ENCODE results near the gene SSUH2.

Gene SSUH2

DNA sequence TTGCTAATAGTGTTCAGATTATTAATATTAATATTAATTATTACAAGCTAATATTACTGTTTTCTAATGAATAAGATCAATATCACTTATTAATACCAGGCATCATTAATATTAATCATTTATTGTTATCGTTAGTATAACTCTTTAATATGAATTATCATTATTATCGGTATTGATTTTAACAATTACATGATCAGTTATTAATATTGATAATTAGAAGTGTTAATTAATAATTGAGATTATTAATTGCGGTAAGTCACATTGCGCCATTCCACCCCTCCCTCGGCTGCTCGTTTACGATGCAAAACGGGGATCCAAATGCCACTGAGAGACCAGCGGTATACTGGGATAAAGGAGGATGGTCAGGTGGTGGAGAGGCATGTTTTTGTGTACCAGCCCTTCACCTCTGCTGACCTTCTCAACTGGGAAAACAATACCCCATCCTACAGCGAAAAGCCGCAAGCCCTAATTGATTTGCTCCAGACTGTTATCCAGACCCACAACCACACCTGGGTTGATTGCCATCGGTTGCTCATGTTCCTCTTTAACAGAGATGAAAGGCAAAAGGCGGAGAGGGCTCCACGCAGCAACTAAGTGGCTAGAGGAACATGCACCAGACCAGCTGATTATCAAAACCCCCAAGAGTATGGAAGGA is 28.6 kb upstream of the SSUH2 start:
- no peak overlapping the region for H3K4me3 ChIP-seq
- no peak overlapping the region for H3K27ac ChIP-seq
- no peak for DNase-seq (ENCODE audit: low spot score)
- TF ChIP-seq, protein P1, sequence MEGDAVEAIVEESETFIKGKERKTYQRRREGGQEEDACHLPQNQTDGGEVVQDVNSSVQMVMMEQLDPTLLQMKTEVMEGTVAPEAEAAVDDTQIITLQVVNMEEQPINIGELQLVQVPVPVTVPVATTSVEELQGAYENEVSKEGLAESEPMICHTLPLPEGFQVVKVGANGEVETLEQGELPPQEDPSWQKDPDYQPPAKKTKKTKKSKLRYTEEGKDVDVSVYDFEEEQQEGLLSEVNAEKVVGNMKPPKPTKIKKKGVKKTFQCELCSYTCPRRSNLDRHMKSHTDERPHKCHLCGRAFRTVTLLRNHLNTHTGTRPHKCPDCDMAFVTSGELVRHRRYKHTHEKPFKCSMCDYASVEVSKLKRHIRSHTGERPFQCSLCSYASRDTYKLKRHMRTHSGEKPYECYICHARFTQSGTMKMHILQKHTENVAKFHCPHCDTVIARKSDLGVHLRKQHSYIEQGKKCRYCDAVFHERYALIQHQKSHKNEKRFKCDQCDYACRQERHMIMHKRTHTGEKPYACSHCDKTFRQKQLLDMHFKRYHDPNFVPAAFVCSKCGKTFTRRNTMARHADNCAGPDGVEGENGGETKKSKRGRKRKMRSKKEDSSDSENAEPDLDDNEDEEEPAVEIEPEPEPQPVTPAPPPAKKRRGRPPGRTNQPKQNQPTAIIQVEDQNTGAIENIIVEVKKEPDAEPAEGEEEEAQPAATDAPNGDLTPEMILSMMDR (IDR thresholded peaks at IDR 0.05) = no peak

DNA sequence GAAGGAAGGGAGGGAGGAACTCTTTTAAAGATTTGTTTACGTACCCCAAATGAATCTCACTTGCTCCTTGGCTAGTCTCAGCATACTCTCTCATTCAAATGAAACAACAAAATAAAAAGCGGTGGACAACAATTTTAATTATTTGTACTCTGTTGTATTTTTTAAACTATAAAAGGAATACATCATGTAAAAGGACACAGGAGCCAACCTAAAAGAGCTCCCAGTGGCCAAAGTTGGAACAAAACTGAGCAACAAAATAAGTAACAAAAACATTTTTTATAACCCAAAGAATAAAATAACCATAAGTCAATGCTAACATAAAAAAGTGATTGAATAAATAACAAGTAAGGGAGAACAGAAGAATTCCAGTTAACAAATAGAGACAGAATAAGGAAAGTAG is 24.4 kb upstream of the SSUH2 start:
- Histone ChIP-seq H3K4me3 (no peak overlapping the region), H3K27ac (no peak overlapping the region)
- DNase-seq (ENCODE audit: low spot score) = no peak
- TF ChIP-seq, protein P1 (IDR thresholded peaks at IDR 0.05) = no peak

DNA sequence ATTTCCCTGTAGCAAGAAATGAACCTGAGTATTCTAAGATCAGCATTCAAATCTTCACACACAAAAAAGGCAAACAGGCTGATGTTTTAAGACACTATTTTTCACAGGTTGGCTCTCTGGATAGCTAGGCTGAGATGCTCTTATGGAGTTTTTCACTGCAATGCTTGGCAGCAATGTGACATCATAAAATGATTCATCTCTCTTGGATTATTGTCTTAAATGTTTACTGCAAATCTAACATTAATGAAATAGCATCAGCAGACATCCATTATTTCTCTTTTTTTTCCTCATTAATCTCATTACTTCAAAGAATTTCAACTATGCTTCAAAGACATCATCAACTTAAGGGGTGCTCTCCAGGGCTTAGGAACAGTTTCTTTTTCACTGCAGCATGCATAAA is 23.6 kb upstream of the SSUH2 start:
- Histone ChIP-seq H3K27ac (no peak overlapping the region), H3K4me3 (no peak overlapping the region)
- TF ChIP-seq, protein P1 (IDR thresholded peaks at IDR 0.05) = no peak
- DNase-seq (ENCODE audit: low spot score) = no peak

DNA sequence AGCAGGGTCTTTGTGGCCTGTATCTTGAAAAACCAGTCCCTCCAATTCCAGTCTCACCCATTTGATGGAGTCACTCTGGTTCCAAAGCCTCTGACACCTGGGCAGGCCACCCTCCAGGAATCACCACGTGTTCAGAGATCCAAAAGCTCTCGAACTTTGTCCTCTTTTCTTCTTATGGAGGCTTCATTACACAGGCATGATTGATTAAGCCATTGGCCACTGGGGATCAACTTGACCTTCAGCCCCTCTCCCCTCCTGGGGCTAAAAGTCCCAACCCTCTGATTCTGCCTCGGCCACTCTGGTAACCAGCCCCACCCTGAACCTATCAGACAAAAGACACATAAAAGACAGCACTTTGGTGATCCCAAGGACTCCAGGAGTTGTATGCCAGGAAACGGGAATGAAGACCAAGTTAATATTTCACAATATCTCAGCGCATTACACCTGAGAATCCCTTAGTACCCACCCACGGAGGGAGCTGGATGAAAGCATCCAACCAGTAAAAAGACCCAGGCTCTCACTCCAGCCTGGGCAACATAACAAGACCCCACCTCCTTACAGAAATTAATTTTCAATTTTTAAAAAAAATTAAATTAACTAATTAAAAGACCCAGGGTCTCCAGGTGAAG is 23.0 kb upstream of the SSUH2 start:
- H3K4me3 ChIP-seq = no peak overlapping the region
- no peak overlapping the region for H3K27ac ChIP-seq
- TF ChIP-seq, protein P1 (IDR thresholded peaks at IDR 0.05) = no peak
- DNase-seq (ENCODE audit: low spot score) = no peak

DNA sequence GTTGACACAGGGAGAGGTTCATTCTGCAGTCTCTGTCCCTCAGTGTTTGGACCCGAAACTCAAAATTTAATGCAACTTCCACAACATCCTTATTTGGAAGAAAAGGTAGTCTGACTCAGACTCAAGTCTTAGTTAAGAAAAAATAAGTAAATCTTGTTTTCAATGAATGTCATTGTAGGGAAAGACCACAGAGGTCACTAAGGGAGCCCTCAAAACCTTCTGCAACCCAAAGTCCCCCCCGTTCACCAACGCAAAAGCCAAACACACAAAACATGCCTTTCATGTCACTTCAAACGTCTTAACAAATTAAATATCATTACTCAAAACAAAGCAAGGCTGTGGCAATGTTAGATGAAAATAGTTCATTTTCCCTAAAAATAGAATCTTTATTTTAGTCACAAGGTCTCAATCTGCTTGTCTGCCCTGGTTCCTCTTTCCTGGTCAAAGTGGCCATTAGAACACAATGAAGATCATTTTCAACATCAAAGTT is 20.9 kb upstream of the SSUH2 start:
- no peak for DNase-seq (ENCODE audit: low spot score)
- TF ChIP-seq, protein P1 (IDR thresholded peaks at IDR 0.05) = no peak
- no peak overlapping the region for H3K4me3 ChIP-seq
- H3K27ac ChIP-seq = no peak overlapping the region

DNA sequence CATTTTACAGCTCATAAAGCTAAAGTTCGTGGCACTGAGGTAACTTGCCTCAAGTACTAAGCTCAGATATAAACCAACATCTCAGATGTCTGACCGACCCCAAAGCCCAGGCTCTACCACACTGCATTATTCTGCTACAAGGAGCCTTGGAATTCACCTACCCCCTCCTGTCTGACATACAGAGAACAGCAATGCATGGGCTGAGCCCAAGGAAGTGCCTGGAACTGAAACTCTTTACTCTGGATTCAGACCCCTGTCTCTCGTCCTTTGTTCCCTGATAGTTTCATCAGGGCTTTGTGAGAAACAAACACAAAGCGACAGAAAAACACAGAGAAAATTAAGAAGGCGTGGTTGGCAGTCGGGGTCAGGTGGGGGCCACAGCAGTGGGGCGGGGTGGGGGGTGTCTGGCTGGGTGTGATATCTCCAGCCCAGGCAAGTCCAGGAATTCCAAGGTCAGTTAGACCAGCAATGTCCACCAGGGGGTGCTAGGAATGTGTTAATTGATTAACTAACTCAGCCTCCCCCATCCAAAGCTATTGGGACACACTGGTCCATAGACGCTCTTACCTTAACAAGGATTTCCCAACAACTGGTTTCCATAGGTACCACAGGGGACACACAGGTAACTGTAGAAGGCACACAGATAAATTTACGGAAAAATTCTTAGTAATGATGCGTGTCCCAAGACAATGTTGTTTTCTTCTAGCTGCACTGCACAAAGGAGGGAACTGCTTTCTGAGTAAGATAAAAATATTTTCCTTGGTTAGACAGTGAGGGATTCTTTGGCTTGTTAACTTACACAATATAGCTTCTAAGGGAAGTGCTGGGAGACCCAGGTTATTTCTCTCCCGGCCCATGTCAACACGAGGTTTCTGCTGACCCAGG is 18.8 kb upstream of the SSUH2 start:
- DNase-seq (ENCODE audit: low spot score) = no peak

More for the DNA sequence above, 18.8 kb upstream of the SSUH2 start:
- no peak overlapping the region for H3K27ac ChIP-seq
- TF ChIP-seq, protein P1 (IDR thresholded peaks at IDR 0.05) = no peak
- H3K4me3 ChIP-seq = no peak overlapping the region
